HL-60 (cell line): ENCODE results near the gene FRAS1.

Experiments used
- DNase-seq, 2 experiments: peaks; one replicate each; pipeline ENCODE4 v3.0.0-alpha.2; 2010 to 2020; ENCODE audit warnings: low read depth in 1 of 2, low spot score in 1 of 2
- H3K27ac ChIP-seq: fragments of 250-450 bp; sonication (Bioruptor Pico); replicated peaks from 2 replicates; pipeline ENCODE4 v1.5.1; 2020; ENCODE audit warnings: mild to moderate bottlenecking, moderate library complexity
- H3K27me3 ChIP-seq: fragments of 250-450 bp; sonication (Bioruptor Pico); 2 replicates; pipeline ENCODE4 v1.5.1; 2021; ENCODE audit warnings: mild to moderate bottlenecking, moderate library complexity; ENCODE audit not compliant: insufficient read depth, poor library complexity, severe bottlenecking
- H3K4me3 ChIP-seq: replicated peaks from 2 replicates; pipeline ENCODE4 v1.5.1; 2011; ENCODE audit warnings: mild to moderate bottlenecking, control low read depth, low read length; ENCODE audit not compliant: insufficient read depth
- GABPA ChIP-seq: IDR thresholded peaks from 2 replicates; pipeline ENCODE4 v1.6.1; 2012; ENCODE audit warnings: low read depth
- POLR2AphosphoS5 ChIP-seq: IDR thresholded peaks from 2 replicates; pipeline ENCODE4 v1.6.1; 2012; ENCODE audit warnings: low read depth
- SPI1 ChIP-seq: IDR thresholded peaks from 2 replicates; pipeline ENCODE4 v1.6.1; 2012; ENCODE audit warnings: low read depth, mild to moderate bottlenecking, borderline replicate concordance
- TF ChIP-seq, protein P1 (sequence below): IDR thresholded peaks from 2 replicates; pipeline ENCODE4 v1.6.1; 2012; ENCODE audit warnings: low read depth; ENCODE audit not compliant: insufficient replicate concordance
- TF ChIP-seq, protein P2 (sequence below): IDR thresholded peaks from one replicate; pipeline ENCODE4 v1.5.1; 2011; ENCODE audit warnings: low read length, control low read depth, inconsistent platforms; ENCODE audit not compliant: insufficient read depth

Gene FRAS1

DNA sequence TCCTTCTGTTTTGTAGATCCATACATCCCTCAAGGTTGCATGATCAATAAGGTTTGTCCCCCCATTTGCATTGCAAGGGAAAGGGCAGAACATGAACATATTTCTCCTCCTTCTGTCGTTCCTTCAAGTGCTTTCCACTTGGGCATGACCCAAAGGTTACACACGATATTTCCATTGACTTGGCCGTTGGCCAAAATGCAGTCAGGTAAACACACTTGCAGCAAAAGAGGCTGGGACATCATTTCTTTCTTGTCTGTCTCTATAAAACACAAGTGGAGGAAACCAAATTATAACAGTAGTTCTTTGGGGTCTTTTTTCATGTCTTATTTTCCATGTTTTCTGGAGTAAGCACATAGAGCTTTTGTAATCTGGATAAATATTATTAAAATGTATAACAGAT, 156.1 kb downstream of the FRAS1 start:
- Histone ChIP-seq H3K27ac (no peak overlapping the region), H3K4me3 (no peak overlapping the region), H3K27me3 (peaks cover 3% of the 10 kb centered on the region)
- TF ChIP-seq POLR2AphosphoS5 (no peak), GABPA (no peak), SPI1 (no peak)
- TF ChIP-seq, protein P1, sequence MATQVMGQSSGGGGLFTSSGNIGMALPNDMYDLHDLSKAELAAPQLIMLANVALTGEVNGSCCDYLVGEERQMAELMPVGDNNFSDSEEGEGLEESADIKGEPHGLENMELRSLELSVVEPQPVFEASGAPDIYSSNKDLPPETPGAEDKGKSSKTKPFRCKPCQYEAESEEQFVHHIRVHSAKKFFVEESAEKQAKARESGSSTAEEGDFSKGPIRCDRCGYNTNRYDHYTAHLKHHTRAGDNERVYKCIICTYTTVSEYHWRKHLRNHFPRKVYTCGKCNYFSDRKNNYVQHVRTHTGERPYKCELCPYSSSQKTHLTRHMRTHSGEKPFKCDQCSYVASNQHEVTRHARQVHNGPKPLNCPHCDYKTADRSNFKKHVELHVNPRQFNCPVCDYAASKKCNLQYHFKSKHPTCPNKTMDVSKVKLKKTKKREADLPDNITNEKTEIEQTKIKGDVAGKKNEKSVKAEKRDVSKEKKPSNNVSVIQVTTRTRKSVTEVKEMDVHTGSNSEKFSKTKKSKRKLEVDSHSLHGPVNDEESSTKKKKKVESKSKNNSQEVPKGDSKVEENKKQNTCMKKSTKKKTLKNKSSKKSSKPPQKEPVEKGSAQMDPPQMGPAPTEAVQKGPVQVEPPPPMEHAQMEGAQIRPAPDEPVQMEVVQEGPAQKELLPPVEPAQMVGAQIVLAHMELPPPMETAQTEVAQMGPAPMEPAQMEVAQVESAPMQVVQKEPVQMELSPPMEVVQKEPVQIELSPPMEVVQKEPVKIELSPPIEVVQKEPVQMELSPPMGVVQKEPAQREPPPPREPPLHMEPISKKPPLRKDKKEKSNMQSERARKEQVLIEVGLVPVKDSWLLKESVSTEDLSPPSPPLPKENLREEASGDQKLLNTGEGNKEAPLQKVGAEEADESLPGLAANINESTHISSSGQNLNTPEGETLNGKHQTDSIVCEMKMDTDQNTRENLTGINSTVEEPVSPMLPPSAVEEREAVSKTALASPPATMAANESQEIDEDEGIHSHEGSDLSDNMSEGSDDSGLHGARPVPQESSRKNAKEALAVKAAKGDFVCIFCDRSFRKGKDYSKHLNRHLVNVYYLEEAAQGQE: no peak
- TF ChIP-seq, protein P2, sequence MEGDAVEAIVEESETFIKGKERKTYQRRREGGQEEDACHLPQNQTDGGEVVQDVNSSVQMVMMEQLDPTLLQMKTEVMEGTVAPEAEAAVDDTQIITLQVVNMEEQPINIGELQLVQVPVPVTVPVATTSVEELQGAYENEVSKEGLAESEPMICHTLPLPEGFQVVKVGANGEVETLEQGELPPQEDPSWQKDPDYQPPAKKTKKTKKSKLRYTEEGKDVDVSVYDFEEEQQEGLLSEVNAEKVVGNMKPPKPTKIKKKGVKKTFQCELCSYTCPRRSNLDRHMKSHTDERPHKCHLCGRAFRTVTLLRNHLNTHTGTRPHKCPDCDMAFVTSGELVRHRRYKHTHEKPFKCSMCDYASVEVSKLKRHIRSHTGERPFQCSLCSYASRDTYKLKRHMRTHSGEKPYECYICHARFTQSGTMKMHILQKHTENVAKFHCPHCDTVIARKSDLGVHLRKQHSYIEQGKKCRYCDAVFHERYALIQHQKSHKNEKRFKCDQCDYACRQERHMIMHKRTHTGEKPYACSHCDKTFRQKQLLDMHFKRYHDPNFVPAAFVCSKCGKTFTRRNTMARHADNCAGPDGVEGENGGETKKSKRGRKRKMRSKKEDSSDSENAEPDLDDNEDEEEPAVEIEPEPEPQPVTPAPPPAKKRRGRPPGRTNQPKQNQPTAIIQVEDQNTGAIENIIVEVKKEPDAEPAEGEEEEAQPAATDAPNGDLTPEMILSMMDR: no peak
- no peak for DNase-seq

DNA sequence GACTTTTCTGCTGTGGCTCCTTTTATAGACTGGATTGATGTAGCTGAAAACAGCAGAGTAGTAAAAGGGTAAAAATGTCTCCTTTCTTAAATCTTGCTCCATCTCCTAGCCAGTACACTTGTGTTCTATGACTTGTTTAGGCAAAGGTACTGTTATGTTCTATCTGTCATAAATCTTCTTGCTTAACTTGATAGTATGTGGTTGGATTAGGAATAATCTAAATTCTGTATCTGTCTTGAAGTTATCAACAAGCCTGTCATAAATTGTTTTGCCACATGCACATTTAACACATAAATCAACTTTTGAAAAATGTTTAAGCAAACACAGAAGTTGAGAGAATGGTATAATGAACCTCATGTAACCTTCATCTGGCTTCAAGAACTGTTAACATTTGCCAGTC, 157.0 kb downstream of the FRAS1 start:
- no peak for DNase-seq
- no peak overlapping the region for H3K4me3 ChIP-seq

DNA sequence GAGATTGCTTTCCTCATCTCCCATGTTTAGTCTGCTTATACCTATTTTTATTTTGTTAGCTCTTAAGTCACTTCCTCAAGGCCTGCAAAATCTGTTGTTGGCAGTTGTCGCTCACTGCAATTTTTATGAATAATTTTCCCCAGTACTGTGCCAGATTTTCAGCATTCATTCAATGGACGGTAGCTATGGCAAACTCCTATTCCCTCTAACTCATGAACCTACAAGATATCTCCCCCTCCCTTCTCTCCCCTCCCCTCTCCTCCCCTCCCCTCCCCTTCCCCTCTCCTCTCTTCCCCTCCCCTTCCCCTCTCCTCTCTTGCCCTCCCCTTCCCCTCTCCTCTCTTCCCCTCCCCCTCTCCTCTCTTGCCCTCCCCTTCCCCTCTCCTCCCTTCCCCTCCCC, 160.4 kb downstream of the FRAS1 start:
- H3K4me3 ChIP-seq: no peak overlapping the region
- DNase-seq: no peak
- no peaks in the 10 kb centered on the region for H3K27me3 ChIP-seq
- no peak overlapping the region for H3K27ac ChIP-seq
- TF ChIP-seq SPI1 (no peak), POLR2AphosphoS5 (no peak), GABPA (no peak)
- TF ChIP-seq, protein P1: no peak
- TF ChIP-seq, protein P2: no peak

More for the DNA sequence above, 157.0 kb downstream of the FRAS1 start:
- TF ChIP-seq GABPA (no peak), SPI1 (no peak), POLR2AphosphoS5 (no peak)
- TF ChIP-seq, protein P1: no peak
- TF ChIP-seq, protein P2: no peak
- Histone ChIP-seq H3K27me3 (peaks cover 3% of the 10 kb centered on the region), H3K27ac (no peak overlapping the region)
